HepG2 (cell line): ENCODE results near the gene CPEB3. TPM values are rescaled to one million over a fixed set of nuclear protein-coding genes. Genes with fewer than 3 reads are reported as not detected.

Experiments used
- ARHGAP35 ChIP-seq: sonication (generic); formaldehyde crosslinking; IDR thresholded peaks from 2 replicates; pipeline ENCODE4 v1.9.0; 2022; ENCODE audit warnings: mild to moderate bottlenecking, inconsistent platforms, moderate library complexity, missing genetic modification reagents, borderline replicate concordance
- FOXK1 ChIP-seq: sonication (generic); formaldehyde crosslinking; IDR thresholded peaks from 2 replicates; pipeline ENCODE4 v1.4.0; 2020; ENCODE audit warnings: low read depth, missing genetic modification reagents, borderline replicate concordance
- GPN1 ChIP-seq: sonication (generic); formaldehyde crosslinking; IDR thresholded peaks from 2 replicates; pipeline ENCODE4 v1.5.1; 2020; ENCODE audit warnings: missing genetic modification reagents, borderline replicate concordance
- HMGXB4 ChIP-seq, 2 experiments: sonication (generic) in 1 of 2; formaldehyde crosslinking in 1 of 2; IDR thresholded peaks; 2 replicates each; pipeline versions ENCODE4 v1.4.0 to v1.6.1; 2018 to 2020; ENCODE audit warnings: missing genetic modification reagents in 2 of 2, borderline replicate concordance in 1 of 2, low read depth in 1 of 2, mild to moderate bottlenecking in 1 of 2, missing biosample characterization in 1 of 2
- MBD4 ChIP-seq: IDR thresholded peaks from 2 replicates; pipeline ENCODE4 v1.6.1; 2012; ENCODE audit warnings: low read length, inconsistent platforms, borderline replicate concordance
- SOX13 ChIP-seq, 3 experiments: fragments of 450-650 bp in 1 of 3; sonication (generic) in 1 of 3; formaldehyde crosslinking in 1 of 3; IDR thresholded peaks in 2 of 3; conservative IDR thresholded peaks in 1 of 3; 2 replicates each; pipeline versions ENCODE4 v1.5.0 to v1.6.1; 2016 to 2020; ENCODE audit warnings: antibody characterized with exemption in 1 of 3, mild to moderate bottlenecking in 1 of 3, missing compliant biosample characterization in 1 of 3, missing genetic modification reagents in 1 of 3, moderate library complexity in 1 of 3
- ZNF275 ChIP-seq: sonication (generic); formaldehyde crosslinking; IDR thresholded peaks from 2 replicates; pipeline ENCODE4 v1.8.0; 2022; ENCODE audit warnings: missing genetic modification reagents, mild to moderate bottlenecking, inconsistent platforms, borderline replicate concordance
- ZNF343 ChIP-seq: sonication (generic); formaldehyde crosslinking; IDR thresholded peaks from 2 replicates; pipeline ENCODE4 v1.4.0; 2020; ENCODE audit warnings: mild to moderate bottlenecking, missing genetic modification reagents
- ZNF44 ChIP-seq: sonication (generic); formaldehyde crosslinking; IDR thresholded peaks from 2 replicates; pipeline ENCODE4 v1.5.1; 2020; ENCODE audit warnings: mild to moderate bottlenecking, missing genetic modification reagents
- ZNF615 ChIP-seq: sonication (generic); formaldehyde crosslinking; IDR thresholded peaks from 2 replicates; pipeline ENCODE4 v1.5.0; 2020; ENCODE audit warnings: mild to moderate bottlenecking, missing genetic modification reagents, borderline replicate concordance
- ZNF770 ChIP-seq: sonication (generic); formaldehyde crosslinking; IDR thresholded peaks from 2 replicates; pipeline ENCODE4 v1.5.0; 2020; ENCODE audit warnings: mild to moderate bottlenecking, missing genetic modification reagents
- polyA plus RNA-seq, 8 experiments: library from polyadenylated mRNA; depleted of rRNA in 3 of 8; stranded (reverse) in 7 of 8; unstranded in 1 of 8; fragments of >200 nt; fragmentation: Illumina TruSeq in 4 of 8; extraction: Trizol in 4 of 8; gene quantifications; 2 replicates each; pipeline versions ENCODE4 v1.2.1 to v1.2.3, GENCODE V29; 2011 to 2016; ENCODE audit warnings: low read depth in 4 of 8, missing spikeins in 1 of 8, mixed read lengths in 1 of 8; ENCODE audit not compliant: insufficient read depth in 1 of 8
- total RNA-seq, 5 experiments: library from RNA; depleted of rRNA; stranded (reverse); fragments of >200 nt; fragmentation: Illumina TruSeq; extraction: Trizol; gene quantifications; 2 replicates each; pipeline ENCODE4 v1.2.3, GENCODE V29; 2016; ENCODE audit warnings: low read depth in 1 of 5
- TF ChIP-seq, protein P1 (sequence below): IDR thresholded peaks from 2 replicates; pipeline ENCODE4 v1.6.1; 2012; ENCODE audit warnings: low read depth, low read length, improper control_type of control experiment
- TF ChIP-seq, protein P2 (sequence below): sonication (generic); formaldehyde crosslinking; IDR thresholded peaks from 2 replicates; pipeline ENCODE4 v1.5.1; 2020; ENCODE audit warnings: mild to moderate bottlenecking, moderate library complexity, missing genetic modification reagents
- TF ChIP-seq, protein P3 (sequence below): sonication (generic); formaldehyde crosslinking; IDR thresholded peaks from 2 replicates; pipeline ENCODE4 v1.5.1; 2020; ENCODE audit warnings: missing genetic modification reagents, mild to moderate bottlenecking, borderline replicate concordance

The CPEB3 gene
- total and polyA plus RNA-seq, 2 of the 13 experiments (the other 11 are each of a cell fraction or from before 2014, with no cell fraction given), result 0.66 to 0.70 TPM

DNA sequence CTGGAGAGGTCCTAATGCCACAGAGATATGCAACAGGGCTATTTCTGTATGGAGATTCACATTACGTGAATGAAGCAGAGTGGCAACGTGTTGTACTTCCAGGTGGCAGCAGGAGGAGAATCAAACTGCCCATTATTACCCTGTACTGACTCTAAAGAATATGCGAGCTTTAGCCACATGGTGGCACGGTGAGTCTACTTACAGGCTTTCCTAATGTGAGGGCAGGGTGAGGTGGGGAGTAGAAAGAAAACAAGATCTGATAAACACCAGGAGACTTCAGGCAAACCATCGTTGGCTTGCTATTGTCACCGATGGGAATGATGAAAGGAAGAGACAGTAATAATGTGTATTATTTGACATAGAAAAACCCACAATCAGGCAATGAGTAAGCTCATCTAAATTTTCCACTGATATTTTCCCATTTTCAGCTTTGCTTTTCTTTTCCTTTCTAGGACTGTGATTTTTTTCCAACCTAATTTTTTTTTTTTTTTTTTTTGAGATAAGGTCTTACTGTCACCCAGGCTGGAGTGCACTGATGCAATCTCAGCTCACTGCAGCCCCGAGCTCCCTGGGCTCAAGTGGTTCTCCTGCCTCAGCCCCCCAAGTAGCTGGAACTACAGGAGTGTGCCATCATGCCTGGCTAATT, 203.0 kb downstream of the CPEB3 start (continued):
- peak; percentile 49 to 61; a peak in 2 of 4 replicates for TF ChIP-seq HMGXB4 (CRISPR knock-in tag; IDR thresholded peaks at IDR 0.05; ENCODE audit: borderline replicate concordance in 1 of 2, low read depth in 1 of 2)
- TF ChIP-seq, protein P1, sequence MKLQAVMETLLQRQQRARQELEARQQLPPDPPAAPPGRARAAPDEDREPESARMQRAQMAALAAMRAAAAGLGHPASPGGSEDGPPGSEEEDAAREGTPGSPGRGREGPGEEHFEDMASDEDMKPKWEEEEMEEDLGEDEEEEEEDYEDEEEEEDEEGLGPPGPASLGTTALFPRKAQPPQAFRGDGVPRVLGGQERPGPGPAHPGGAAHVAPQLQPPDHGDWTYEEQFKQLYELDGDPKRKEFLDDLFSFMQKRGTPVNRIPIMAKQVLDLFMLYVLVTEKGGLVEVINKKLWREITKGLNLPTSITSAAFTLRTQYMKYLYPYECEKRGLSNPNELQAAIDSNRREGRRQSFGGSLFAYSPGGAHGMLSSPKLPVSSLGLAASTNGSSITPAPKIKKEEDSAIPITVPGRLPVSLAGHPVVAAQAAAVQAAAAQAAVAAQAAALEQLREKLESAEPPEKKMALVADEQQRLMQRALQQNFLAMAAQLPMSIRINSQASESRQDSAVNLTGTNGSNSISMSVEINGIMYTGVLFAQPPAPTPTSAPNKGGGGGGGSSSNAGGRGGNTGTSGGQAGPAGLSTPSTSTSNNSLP, result peak; percentile 39; the same call in 1 of the 2 replicates
- no peak for TF ChIP-seq ZNF615 (CRISPR knock-in tag)
- no peak for TF ChIP-seq MBD4
- no peak for TF ChIP-seq ZNF44 (CRISPR knock-in tag)
- TF ChIP-seq, protein P2, sequence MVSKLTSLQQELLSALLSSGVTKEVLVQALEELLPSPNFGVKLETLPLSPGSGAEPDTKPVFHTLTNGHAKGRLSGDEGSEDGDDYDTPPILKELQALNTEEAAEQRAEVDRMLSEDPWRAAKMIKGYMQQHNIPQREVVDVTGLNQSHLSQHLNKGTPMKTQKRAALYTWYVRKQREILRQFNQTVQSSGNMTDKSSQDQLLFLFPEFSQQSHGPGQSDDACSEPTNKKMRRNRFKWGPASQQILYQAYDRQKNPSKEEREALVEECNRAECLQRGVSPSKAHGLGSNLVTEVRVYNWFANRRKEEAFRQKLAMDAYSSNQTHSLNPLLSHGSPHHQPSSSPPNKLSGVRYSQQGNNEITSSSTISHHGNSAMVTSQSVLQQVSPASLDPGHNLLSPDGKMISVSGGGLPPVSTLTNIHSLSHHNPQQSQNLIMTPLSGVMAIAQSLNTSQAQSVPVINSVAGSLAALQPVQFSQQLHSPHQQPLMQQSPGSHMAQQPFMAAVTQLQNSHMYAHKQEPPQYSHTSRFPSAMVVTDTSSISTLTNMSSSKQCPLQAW (CRISPR knock-in tag), result peak; percentile 58
- TF ChIP-seq, protein P3, sequence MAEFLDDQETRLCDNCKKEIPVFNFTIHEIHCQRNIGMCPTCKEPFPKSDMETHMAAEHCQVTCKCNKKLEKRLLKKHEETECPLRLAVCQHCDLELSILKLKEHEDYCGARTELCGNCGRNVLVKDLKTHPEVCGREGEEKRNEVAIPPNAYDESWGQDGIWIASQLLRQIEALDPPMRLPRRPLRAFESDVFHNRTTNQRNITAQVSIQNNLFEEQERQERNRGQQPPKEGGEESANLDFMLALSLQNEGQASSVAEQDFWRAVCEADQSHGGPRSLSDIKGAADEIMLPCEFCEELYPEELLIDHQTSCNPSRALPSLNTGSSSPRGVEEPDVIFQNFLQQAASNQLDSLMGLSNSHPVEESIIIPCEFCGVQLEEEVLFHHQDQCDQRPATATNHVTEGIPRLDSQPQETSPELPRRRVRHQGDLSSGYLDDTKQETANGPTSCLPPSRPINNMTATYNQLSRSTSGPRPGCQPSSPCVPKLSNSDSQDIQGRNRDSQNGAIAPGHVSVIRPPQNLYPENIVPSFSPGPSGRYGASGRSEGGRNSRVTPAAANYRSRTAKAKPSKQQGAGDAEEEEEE (CRISPR knock-in tag), result no peak
- no peak for TF ChIP-seq ZNF275
- no peak for TF ChIP-seq ZNF343 (CRISPR knock-in tag)
- TF ChIP-seq SOX13 (IDR thresholded peaks at IDR 0.05), result no peak
- TF ChIP-seq SOX13 (CRISPR knock-in tag; conservative IDR thresholded peaks at IDR 0.05 in 1 of 2, IDR thresholded peaks at IDR 0.05 in 1 of 2), result peak in 1 of 2 experiments; percentile 44; a peak in 1 of 4 replicates
- TF ChIP-seq FOXK1 (CRISPR knock-in tag), result peak; percentile 65
- TF ChIP-seq ARHGAP35 (CRISPR knock-in tag), result no peak
- no peak for TF ChIP-seq ZNF770
- no peak for TF ChIP-seq GPN1 (CRISPR knock-in tag)
